Measurements from ENCODE around the gene ARHGAP8. TPM values are rescaled to one million over a fixed set of nuclear protein-coding genes. Genes with fewer than 3 reads are reported as not detected.
"Not testable (repeated sequence)": the region's sequence is repeated elsewhere in the genome, so short reads cannot be mapped to it uniquely, and the experiment has no call there.

ARHGAP8 gene
- total RNA-seq, 1 donor from 2014 or later = 0.76 TPM

DNA sequence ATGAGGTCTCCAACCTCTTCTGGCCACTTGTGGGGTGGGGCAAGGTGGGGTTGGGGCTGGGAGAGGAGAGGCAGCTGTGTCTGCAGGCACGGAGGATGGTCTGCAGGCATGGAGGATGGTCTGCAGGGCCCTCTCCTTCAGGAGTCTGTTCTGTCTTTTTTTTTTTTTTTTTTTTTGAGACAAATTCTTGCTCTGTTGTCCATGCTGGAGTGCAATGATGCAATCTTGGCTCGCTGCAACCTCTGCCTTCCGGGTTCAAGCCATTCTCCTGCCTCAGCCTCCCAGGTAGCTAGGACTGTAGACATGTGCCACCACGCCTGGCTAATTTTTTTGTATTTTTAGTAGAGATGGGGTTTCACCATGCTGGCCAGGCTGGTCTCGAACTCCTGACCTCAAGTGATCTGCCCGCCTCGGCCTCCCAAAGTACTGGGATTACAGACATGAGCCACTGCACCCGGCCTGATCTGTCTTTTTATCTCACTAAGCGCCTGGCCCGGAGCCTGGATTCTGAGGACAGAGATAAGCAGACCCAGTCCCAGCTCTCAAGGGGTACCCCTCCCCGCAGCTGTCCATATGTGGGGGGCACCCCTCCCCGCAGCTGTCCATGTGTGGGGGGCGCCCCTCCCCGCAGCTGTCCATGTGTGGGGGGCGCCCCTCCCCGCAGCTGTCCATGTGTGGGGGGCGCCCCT, 47.7 kb downstream of the ARHGAP8 start:
- DNase-seq (ENCODE audit: extremely low read depth, low read depth, low spot score) = not testable (repeated sequence)

- no peak for DNase-seq (ENCODE audit: extremely low read depth, low read depth, low spot score)
Measured at GRCh38 chr22:44801476-44801875, 49.1 kb downstream of the ARHGAP8 start.

GRCh38 chr22:44802071-44802700, 49.8 kb downstream of the ARHGAP8 start:
- no peak for DNase-seq (ENCODE audit: extremely low read depth, low read depth, low spot score)

DNA sequence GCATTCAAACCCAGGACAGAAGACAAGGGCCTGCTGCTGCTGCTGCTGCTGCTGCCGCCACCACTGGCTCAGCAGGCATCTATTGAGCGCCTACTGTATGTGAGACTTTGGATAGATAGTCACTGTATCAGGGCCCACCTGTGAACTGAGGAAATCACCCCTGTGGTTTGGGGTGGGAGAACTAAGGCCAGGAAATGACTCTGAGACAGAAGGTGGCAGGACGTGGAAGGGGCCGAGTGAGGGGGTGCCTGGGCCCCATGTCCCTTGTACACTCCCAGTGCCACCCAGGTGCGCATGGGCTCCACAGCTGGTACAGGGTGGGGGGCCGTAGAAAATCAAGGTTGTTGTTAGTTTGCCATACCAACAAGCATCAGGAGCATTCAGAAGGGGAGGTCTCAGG, 50.6 kb downstream of the ARHGAP8 start:
- no peak for DNase-seq (ENCODE audit: extremely low read depth, low read depth, low spot score)

DNA sequence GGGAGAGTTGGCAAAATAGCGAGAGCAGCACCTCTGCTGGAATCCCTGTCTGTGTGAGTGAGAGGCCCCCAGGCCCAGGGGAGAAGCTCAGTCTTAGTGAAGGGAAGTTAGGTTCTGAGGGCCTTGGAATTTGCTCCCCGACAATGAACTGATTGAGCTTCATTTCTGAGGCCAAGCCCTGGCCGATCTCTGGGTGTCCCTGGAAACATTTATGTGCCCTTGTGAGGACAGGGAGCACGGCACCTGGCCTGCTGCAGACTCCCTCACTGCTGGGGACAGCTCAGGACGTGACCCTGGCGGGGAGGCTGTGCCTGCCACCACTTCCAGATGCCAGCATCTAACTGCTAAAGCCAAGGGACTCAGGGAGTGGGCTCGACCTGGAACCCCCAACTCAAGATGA, 52.0 kb downstream of the ARHGAP8 start:
- DNase-seq (ENCODE audit: extremely low read depth, low read depth, low spot score) = no peak

GRCh38 chr22:44805711-44806110, 53.3 kb downstream of the ARHGAP8 start:
- no peak for DNase-seq (ENCODE audit: extremely low read depth, low read depth, low spot score)

GRCh38 chr22:44807232-44807631, 54.9 kb downstream of the ARHGAP8 start:
- no peak for DNase-seq (ENCODE audit: extremely low read depth, low read depth, low spot score)

DNA sequence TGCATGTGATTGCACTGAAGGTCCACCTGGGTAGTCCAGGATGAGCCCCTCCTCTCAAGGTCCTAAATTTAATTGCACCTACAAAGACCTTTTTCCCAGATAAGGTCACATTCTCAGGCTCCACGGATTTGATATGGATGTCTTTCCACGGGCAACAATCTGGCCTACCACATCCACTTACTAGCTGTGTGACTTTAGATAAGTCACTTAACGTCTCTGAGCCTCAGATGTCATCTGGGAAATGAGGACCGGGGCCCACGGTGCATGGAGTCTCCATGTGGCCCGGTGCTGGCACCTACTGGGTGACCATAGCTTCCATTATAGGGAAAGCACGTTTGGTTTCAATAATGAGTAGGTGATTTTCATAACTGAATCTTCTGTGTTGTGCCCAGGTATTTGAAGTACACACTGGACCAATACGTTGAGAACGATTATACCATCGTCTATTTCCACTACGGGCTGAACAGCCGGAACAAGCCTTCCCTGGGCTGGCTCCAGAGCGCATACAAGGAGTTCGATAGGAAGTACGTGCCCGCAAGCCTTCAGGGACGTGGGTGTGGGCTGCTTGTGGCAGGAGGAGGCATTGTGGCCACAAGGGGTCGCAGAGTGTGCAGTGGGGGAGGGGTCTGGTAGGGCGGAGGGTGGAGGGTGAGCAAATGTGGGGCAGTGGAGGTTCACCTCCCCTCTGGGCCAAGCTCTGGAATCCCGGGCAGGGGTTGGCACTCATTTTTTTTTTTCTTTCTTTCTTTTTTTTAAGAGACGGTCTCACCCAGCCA, 55.7 kb downstream of the ARHGAP8 start:
- DNase-seq (ENCODE audit: extremely low read depth, low read depth, low spot score) = no peak

GRCh38 chr22:44809456-44809855, 57.1 kb downstream of the ARHGAP8 start:
- DNase-seq (ENCODE audit: extremely low read depth, low read depth, low spot score) = no peak

DNA sequence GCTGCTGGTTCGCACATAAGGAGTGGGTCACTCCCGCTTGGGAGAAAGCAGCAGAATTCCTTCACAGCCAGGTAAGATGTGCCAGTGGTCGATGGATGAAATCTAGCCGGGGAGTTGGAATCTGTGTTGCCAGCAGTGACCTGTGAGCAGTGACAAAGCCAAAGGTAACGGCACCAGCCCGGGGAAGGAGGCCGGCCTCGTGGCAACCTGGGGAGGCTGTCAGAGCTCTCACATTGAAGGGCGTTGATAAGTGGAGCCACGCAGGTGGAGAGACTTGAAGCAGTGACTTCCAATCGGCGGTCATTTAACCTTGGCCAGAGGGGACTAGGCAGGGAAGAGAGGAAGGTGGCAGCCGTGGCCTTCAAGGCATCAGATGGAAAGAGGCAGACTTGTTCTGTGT, 58.8 kb downstream of the ARHGAP8 start:
- DNase-seq (ENCODE audit: extremely low read depth, low read depth, low spot score) = no peak

- DNase-seq (ENCODE audit: extremely low read depth, low read depth, low spot score) = no peak
Measured at GRCh38 chr22:44813416-44813815, 61.0 kb downstream of the ARHGAP8 start.

GRCh38 chr22:44814266-44815098, 62.1 kb downstream of the ARHGAP8 start:
- DNase-seq (ENCODE audit: extremely low read depth, low read depth, low spot score) = no peak

DNA sequence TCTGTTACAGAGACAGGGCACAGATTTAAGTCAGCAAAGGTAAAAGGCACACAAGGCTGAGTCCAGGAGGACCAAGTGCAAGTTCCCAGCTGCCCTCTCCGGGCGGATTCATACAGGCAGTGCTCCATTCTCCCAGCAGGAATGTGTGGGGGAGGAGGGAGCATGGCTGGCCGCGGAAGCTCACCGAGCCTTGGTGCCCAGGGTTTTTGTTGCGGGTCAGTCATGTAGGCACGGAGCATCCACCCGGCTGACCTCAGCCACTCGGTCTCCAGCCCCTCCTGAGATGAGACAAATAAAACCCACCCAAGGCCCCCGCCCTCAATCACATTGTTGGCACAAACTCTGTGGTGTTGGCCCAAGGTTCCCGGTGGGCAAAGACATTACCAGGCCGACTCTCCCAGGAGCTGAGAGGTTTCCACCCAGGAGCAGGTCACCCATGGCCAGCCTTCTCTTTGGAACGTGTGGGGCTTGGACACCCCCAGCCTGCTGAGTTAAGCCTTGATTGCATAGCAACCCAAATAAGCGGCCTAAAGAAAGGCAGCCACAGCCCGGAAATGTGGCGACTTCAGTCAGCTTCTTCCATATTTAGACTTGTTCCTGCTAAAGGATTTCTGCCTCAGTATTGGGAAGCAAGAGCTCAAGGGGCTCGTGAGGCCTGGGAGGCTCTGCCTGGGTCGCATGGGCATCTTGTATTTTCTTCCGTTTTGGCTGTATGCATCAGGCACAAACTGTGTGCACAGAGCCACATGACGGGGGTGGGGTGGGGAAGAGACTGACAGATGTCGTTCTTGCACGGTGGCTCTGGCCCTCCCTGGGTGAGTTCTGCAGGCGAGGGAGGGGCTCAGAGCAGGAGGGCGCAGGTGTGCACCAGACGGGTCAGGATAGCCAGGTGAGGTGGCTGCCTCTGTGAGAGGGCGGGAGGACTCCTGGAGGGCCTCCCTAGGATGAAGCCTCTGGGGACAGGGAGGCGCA, 63.0 kb downstream of the ARHGAP8 start:
- DNase-seq (ENCODE audit: extremely low read depth, low read depth, low spot score) = no peak

GRCh38 chr22:44816141-44816540, 63.8 kb downstream of the ARHGAP8 start:
- DNase-seq (ENCODE audit: extremely low read depth, low read depth, low spot score) = no peak

- no peak for DNase-seq (ENCODE audit: extremely low read depth, low read depth, low spot score)
Measured at GRCh38 chr22:44818727-44819126, 66.4 kb downstream of the ARHGAP8 start.

DNA sequence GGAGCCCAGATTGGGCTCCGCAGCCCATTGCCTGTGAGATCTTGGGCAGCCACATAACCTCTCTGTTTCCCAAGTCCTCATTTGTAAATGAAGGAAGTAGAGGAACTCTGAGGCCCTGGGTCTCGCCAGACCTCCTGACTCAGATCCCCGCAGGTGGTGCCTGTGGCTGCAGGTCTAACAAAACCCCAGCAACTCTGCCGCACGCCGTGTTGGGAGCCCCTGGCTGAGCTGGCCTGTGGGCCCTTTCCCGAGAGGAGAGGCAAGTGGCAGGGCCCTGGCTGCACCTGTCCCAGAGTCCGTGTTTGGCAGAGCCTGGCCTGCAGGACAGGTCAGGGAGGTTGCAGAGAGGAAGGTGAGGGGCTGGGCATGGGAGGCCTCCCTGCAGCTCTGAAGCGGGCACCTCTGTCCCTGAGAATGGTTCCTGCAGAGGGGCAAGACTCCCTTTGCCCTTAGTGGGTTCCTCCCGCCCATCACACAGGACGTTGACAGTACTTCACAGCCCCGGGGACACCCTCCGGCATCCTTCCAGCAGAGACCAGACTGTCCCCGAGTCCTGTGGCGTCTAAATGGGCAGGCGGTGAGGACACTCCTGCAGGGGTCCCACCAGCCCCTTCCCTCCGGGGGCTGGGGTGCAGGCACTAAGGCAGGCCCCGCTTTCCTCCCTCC, 67.7 kb downstream of the ARHGAP8 start:
- no peak for DNase-seq (ENCODE audit: extremely low read depth, low read depth, low spot score)

- DNase-seq (ENCODE audit: extremely low read depth, low read depth, low spot score) = no peak
Measured at GRCh38 chr22:44821741-44822475, 69.5 kb downstream of the ARHGAP8 start.

- no peak for DNase-seq (ENCODE audit: extremely low read depth, low read depth, low spot score)
Measured at GRCh38 chr22:44822534-44822933, 70.2 kb downstream of the ARHGAP8 start.

DNA sequence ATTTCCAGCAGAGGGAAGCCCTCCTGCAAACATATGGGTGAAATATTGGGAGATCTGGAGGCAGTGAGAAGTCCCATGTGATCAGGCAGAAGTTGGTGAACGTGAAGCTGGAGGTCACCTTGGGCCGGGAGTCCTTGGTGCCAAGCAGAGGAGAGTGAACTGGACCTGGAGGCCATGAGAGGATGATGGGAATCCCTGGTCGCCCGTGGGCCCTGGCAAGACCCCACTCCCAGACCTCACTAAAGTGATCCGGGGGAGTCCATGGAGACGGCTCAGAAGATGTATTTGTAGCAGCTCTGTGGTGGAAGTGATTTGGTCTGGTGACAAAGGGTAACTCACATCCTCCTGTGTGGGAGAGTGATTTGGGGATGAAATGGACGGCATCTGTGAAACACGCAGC, 71.0 kb downstream of the ARHGAP8 start:
- no peak for DNase-seq (ENCODE audit: extremely low read depth, low read depth, low spot score)

Measured in glomerular endothelial cell (primary cell).